ENCODE measurements around the gene UFM1. TPM values are rescaled to one million over a fixed set of nuclear protein-coding genes. Genes with fewer than 3 reads are reported as not detected.

Gene UFM1
- total and polyA plus RNA-seq, 9 donors, result 40.5 to 73.4 (median 46.2) TPM

- DNase-seq, result no peak
- intact Hi-C loops (cut with DNase I), result no loop called here
- Histone ChIP-seq H3K4me3 (no peak overlapping the region), H3K36me3 (no peaks in the 10 kb centered on the region), H3K27me3 (no peaks in the 10 kb centered on the region), H3K4me1 (ENCODE audit: insufficient read depth) (no peaks in the 10 kb centered on the region), H3K9me3 (no peaks in the 10 kb centered on the region), H3K27ac (no peak overlapping the region)
- TF ChIP-seq EP300 (IDR thresholded peaks at IDR 0.05) (no peak), CTCF (IDR thresholded peaks at IDR 0.05) (no peak), POLR2A (IDR thresholded peaks at IDR 0.05) (no peak)
- 68 to 84% (median 69%) methylated on average over 2 of the region's 2 CpGs for WGBS, 3 donors
Measured at GRCh38 chr13:38328699-38329098, 21.0 kb upstream of the UFM1 start.

- WGBS, 3 donors, result 91 to 94% (median 92%) methylated on average over 2 of the region's 2 CpGs
- Histone ChIP-seq H3K4me3 (no peak overlapping the region), H3K4me1 (ENCODE audit: insufficient read depth) (no peaks in the 10 kb centered on the region), H3K36me3 (no peaks in the 10 kb centered on the region), H3K27me3 (no peaks in the 10 kb centered on the region), H3K27ac (no peak overlapping the region), H3K9me3 (no peaks in the 10 kb centered on the region)
- TF ChIP-seq CTCF (IDR thresholded peaks at IDR 0.05) (no peak), EP300 (IDR thresholded peaks at IDR 0.05) (no peak)
- intact Hi-C loops (cut with DNase I), result no loop called here
- DNase-seq, result no peak
Measured at GRCh38 chr13:38334845-38335244, 14.8 kb upstream of the UFM1 start.

GRCh38 chr13:38338089-38338488 lies 11.6 kb upstream of the UFM1 start:
- TF ChIP-seq POLR2A (IDR thresholded peaks at IDR 0.05), result no peak
- TF ChIP-seq EP300 (IDR thresholded peaks at IDR 0.05), result no peak
- TF ChIP-seq CTCF (IDR thresholded peaks at IDR 0.05), result no peak
- no peaks in the 10 kb centered on the region for H3K27me3 ChIP-seq
- H3K4me1 ChIP-seq (ENCODE audit: insufficient read depth), result no peaks in the 10 kb centered on the region
- no peak overlapping the region for H3K27ac ChIP-seq
- no peaks in the 10 kb centered on the region for H3K36me3 ChIP-seq
- no peak for DNase-seq
- H3K4me3 ChIP-seq, result no peak overlapping the region
- no peaks in the 10 kb centered on the region for H3K9me3 ChIP-seq
- 95 to 97% (median 96%) methylated on average over 2 of the region's 2 CpGs for WGBS, 3 donors
- intact Hi-C loops (cut with DNase I), result no loop called here

- Histone ChIP-seq H3K36me3 (no peaks in the 10 kb centered on the region), H3K27me3 (no peaks in the 10 kb centered on the region), H3K27ac (no peak overlapping the region), H3K4me3 (no peak overlapping the region), H3K4me1 (ENCODE audit: insufficient read depth) (no peaks in the 10 kb centered on the region), H3K9me3 (no peaks in the 10 kb centered on the region)
- WGBS, 3 donors, result 93 to 100% (median 97%) methylated on average over 1 of the region's 1 CpG
- no peak for DNase-seq
- intact Hi-C loops (cut with DNase I), result no loop called here
- TF ChIP-seq POLR2A (IDR thresholded peaks at IDR 0.05), result no peak
- no peak for TF ChIP-seq EP300 (IDR thresholded peaks at IDR 0.05)
- TF ChIP-seq CTCF (IDR thresholded peaks at IDR 0.05), result no peak
Measured at GRCh38 chr13:38340624-38341023, 9.0 kb upstream of the UFM1 start.

Measured in ovary (tissue), 9 donors.